Measurements from ENCODE around the gene MBOAT1.

DNA sequence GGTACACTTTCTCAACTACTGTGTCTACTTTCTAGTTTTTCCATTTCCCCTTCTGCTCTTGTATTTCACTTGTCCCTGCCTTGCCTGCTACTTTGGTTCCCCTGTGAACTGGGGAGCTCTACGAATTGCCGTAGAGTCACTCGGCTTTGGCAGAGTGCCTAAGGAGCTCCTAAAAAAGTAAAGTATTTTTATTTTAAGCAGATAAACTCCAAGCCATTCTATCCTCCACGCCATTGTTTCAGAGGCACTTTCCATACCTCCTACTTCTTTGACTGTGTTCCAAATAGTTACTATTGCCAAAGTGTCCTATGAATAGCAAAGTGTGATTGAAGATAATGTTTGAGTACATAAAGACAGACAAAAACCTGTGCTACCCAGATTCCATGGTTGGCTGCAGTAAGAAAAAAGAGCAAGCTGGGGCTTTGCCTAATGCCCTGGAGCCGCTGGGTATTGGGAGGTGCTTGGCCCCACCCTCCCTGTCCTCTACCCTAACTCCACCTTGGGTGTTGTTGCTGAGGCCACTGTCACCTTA, 5.1 kb upstream of the MBOAT1 start:
- no peak for TF ChIP-seq GATA3 (IDR thresholded peaks at IDR 0.05; ENCODE audit: low read depth, low read length)
- TF ChIP-seq GATA2 (IDR thresholded peaks at IDR 0.05; ENCODE audit: low read depth, low read length): no peak

All from SH-SY5Y (cell line).